ENCODE measurements around the gene LGMN. TPM values are rescaled to one million over a fixed set of nuclear protein-coding genes. Genes with fewer than 3 reads are reported as not detected.
A peak's percentile ranks its signal among the peaks of the same experiment; 100 is the strongest.

LGMN gene
- total RNA-seq, 4 donors from 2014 or later, result 26.5 to 103 (median 57.2) TPM

GRCh38 chr14:92695562-92695961 lies 52.9 kb downstream of the LGMN start:
- DNase-seq, result no peak
- TF ChIP-seq CTCF (IDR thresholded peaks at IDR 0.05) (no peak), POLR2A (IDR thresholded peaks at IDR 0.05) (no peak), EP300 (IDR thresholded peaks at IDR 0.05; ENCODE audit: low read depth) (no peak), POLR2AphosphoS5 (IDR thresholded peaks at IDR 0.05) (no peak)
- in situ Hi-C loops (cut with MboI; ENCODE audit: low pct_ligation_motif_present in 1 of 4, low pct_unique_long_range_greater_than_20kb in 1 of 4, low sequenced_read_pairs in 3 of 4), result loop anchor here (25.0 kb wide), 2 partner anchors 92 to 558 kb away; partner anchors contain the start of gene GOLGA5 (in 1 of the 4)
- H3K4me1 ChIP-seq, result peaks cover 0 to 18% (median 12%) of the 10 kb centered on the region in 4 donors
- no peaks in the 10 kb centered on the region for H3K27me3 ChIP-seq
- no peak overlapping the region for H3K27ac ChIP-seq
- 93 to 97% methylated on average over 1 of the region's 1 CpG for WGBS, 2 donors (ENCODE audit: low coverage in 1 of 2)
- no peaks in the 10 kb centered on the region for H3K9me3 ChIP-seq
- no peak overlapping the region for H3K4me3 ChIP-seq
- no peaks in the 10 kb centered on the region for H3K36me3 ChIP-seq
- intact Hi-C loops (cut with DNase I; ENCODE audit: low total_unique reads), result no loop called here

GRCh38 chr14:92694807-92695206 lies 53.6 kb downstream of the LGMN start:
- Histone ChIP-seq H3K4me1 (peaks cover 0 to 22% (median 12%) of the 10 kb centered on the region in 4 donors), H3K27ac (no peak overlapping the region), H3K27me3 (no peaks in the 10 kb centered on the region), H3K36me3 (no peaks in the 10 kb centered on the region), H3K4me3 (no peak overlapping the region), H3K9me3 (no peaks in the 10 kb centered on the region)
- DNase-seq, result no peak
- in situ Hi-C loops (cut with MboI; ENCODE audit: low pct_ligation_motif_present in 1 of 4, low pct_unique_long_range_greater_than_20kb in 1 of 4, low sequenced_read_pairs in 3 of 4) (loop anchor here (25.0 kb wide), 2 partner anchors 92 to 558 kb away; partner anchors contain the start of gene GOLGA5 (in 1 of the 4)), intact Hi-C loops (cut with DNase I; ENCODE audit: low total_unique reads) (no loop called here)
- WGBS, 2 donors (ENCODE audit: low coverage in 1 of 2), result 71 to 100% methylated on average over 1 to 5 of the region's 5 CpGs
- TF ChIP-seq CTCF (IDR thresholded peaks at IDR 0.05), result no peak
- no peak for TF ChIP-seq POLR2AphosphoS5 (IDR thresholded peaks at IDR 0.05)
- no peak for TF ChIP-seq EP300 (IDR thresholded peaks at IDR 0.05; ENCODE audit: low read depth)
- no peak for TF ChIP-seq POLR2A (IDR thresholded peaks at IDR 0.05)

GRCh38 chr14:92693998-92694795 lies 54.2 kb downstream of the LGMN start:
- Histone ChIP-seq H3K9me3 (no peaks in the 10 kb centered on the region), H3K4me1 (peaks cover 0 to 23% (median 12%) of the 10 kb centered on the region in 4 donors), H3K27me3 (no peaks in the 10 kb centered on the region), H3K36me3 (no peaks in the 10 kb centered on the region), H3K4me3 (no peak overlapping the region), H3K27ac (no peak overlapping the region)
- DNase-seq, result no peak
- in situ Hi-C loops (cut with MboI; ENCODE audit: low pct_ligation_motif_present in 1 of 4, low pct_unique_long_range_greater_than_20kb in 1 of 4, low sequenced_read_pairs in 3 of 4) (loop anchor here (25.0 kb wide), 2 partner anchors 93 to 557 kb away; partner anchors contain the start of gene GOLGA5 (in 1 of the 4)), intact Hi-C loops (cut with DNase I; ENCODE audit: low total_unique reads) (no loop called here)
- TF ChIP-seq CTCF (IDR thresholded peaks at IDR 0.05) (no peak), EP300 (IDR thresholded peaks at IDR 0.05; ENCODE audit: low read depth) (no peak), POLR2A (IDR thresholded peaks at IDR 0.05) (no peak), POLR2AphosphoS5 (IDR thresholded peaks at IDR 0.05) (no peak)
- 70 to 77% methylated on average over 4 to 18 of the region's 18 CpGs for WGBS, 2 donors (ENCODE audit: low coverage in 1 of 2)

GRCh38 chr14:92692822-92693226 lies 55.6 kb downstream of the LGMN start:
- TF ChIP-seq POLR2AphosphoS5 (IDR thresholded peaks at IDR 0.05), result peak in 1 of 3 donors; percentile 39
- TF ChIP-seq EP300 (IDR thresholded peaks at IDR 0.05; ENCODE audit: low read depth), result no peak
- intact Hi-C loops (cut with DNase I; ENCODE audit: low total_unique reads), result no loop called here
- Histone ChIP-seq H3K4me3 (no peak overlapping the region), H3K27ac (peak overlapping the region in 3 of 4 donors; percentile 3 to 41 (median 13)), H3K9me3 (no peaks in the 10 kb centered on the region), H3K27me3 (no peaks in the 10 kb centered on the region), H3K36me3 (no peaks in the 10 kb centered on the region), H3K4me1 (peaks cover 0 to 28% (median 18%) of the 10 kb centered on the region in 4 donors)
- WGBS, 2 donors (ENCODE audit: low coverage in 1 of 2), result 10% methylated on average over 2 of the region's 2 CpGs; no CpG with 5 or more reads in 1 of the 2 donors
- DNase-seq, result peak; percentile 67
- in situ Hi-C loops (cut with MboI; ENCODE audit: low pct_ligation_motif_present in 1 of 4, low pct_unique_long_range_greater_than_20kb in 1 of 4, low sequenced_read_pairs in 3 of 4), result loop anchor here (25.0 kb wide), 2 partner anchors 94 to 556 kb away; partner anchors contain the start of gene GOLGA5 (in 1 of the 4)
